Stomach smooth muscle (tissue), 2 donors: ENCODE data around the gene WRNIP1.
"Not testable (repeated sequence)": the region's sequence is repeated elsewhere in the genome, so short reads cannot be mapped to it uniquely, and the experiment has no call there.

ENCODE experiments used
- H3K27ac ChIP-seq: one replicate; pipeline ENCODE4 v1.7.0; 2013; ENCODE audit warnings: mild to moderate bottlenecking, low read length, inconsistent platforms
- H3K27me3 ChIP-seq, 2 donors: one replicate each; pipeline ENCODE4 v1.7.0; 2013; ENCODE audit warnings: low read length in 2 of 2; ENCODE audit not compliant: insufficient read depth in 2 of 2, control insufficient read depth in 1 of 2
- H3K36me3 ChIP-seq, 2 donors: one replicate each; pipeline ENCODE4 v1.7.0; 2013; ENCODE audit warnings: low read length in 2 of 2; ENCODE audit not compliant: control insufficient read depth in 2 of 2, insufficient read depth in 2 of 2
- H3K4me1 ChIP-seq: one replicate; pipeline ENCODE4 v1.7.0; 2013; ENCODE audit warnings: low read length; ENCODE audit not compliant: control insufficient read depth, insufficient read depth
- H3K4me3 ChIP-seq, 2 donors: one replicate each; pipeline ENCODE4 v1.7.0; 2013; ENCODE audit warnings: low read length in 2 of 2
- H3K9ac ChIP-seq, 2 donors: one replicate each; pipeline ENCODE4 v1.7.0; 2013; ENCODE audit warnings: low read length in 2 of 2, mild to moderate bottlenecking in 1 of 2
- H3K9me3 ChIP-seq, 2 donors: one replicate each; pipeline ENCODE4 v1.7.0; 2013; ENCODE audit warnings: low read length in 2 of 2; ENCODE audit not compliant: control insufficient read depth in 2 of 2
- donor health status: healthy.
- donor health status: Pancreatic carcinoma.

Gene WRNIP1

DNA sequence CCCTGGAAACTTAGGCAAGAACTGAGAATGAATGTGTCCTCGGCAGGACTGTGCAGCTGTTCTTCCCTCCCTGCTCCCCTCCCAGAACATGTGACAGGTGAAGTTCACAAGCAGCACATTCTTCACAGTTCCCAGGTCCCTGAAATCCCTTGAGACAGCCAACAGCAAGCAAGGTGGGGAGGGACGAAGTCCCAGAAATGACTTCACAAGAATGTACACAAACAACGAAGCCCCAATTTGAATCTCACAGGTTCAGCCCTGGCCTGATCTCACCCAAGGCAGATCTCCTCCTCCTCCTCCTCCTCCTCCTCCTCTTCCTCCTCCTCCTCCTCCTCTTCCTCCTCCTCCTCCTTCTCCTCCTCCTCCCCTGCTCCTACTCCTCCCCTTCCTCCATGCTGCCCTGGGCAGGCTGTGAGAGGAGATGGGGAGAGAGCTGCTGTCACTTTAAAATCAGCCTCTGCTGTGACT, 32.4 kb downstream of the WRNIP1 start:
- H3K27me3 ChIP-seq, result no peaks in the 10 kb centered on the region
- no peak overlapping the region for H3K4me3 ChIP-seq
- H3K27ac ChIP-seq, result no peak overlapping the region
- peaks cover 8% of the 10 kb centered on the region for H3K4me1 ChIP-seq
- no peak overlapping the region for H3K9ac ChIP-seq
- H3K36me3 ChIP-seq, result peaks cover 0 to 4% of the 10 kb centered on the region in 2 donors
- no peaks in the 10 kb centered on the region for H3K9me3 ChIP-seq

DNA sequence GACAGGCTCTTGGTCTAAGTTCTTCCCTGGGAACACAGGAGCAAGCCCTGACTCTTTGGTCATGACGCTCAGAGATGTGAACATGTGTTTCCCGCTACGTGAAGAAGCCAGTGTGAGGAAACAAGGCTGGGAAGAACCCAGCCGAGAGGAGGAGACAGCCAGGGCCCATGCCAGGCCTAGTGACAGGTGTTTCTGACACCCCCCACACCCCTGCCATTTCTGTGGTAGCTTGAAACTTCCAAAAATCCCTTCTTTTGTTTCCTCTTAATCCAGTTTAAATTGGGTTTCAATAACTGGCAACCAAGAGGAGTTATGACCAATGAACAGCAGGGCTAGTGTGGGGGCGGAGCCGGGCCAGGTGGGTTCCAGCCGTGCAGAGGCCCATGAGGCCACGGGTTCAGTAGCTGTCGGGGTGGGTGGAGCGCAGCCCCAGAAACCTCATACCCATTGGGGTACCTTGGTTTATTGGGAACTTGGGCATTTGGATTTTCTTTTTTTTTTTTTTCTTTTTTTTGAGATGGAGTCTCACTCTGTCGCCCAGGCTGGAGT, 33.5 kb downstream of the WRNIP1 start:
- Histone ChIP-seq H3K27me3 (no peaks in the 10 kb centered on the region), H3K4me1 (peaks cover 2% of the 10 kb centered on the region), H3K9ac (no peak overlapping the region), H3K27ac (no peak overlapping the region), H3K36me3 (peaks cover 0 to 4% of the 10 kb centered on the region in 2 donors), H3K4me3 (no peak overlapping the region), H3K9me3 (no peaks in the 10 kb centered on the region)

DNA sequence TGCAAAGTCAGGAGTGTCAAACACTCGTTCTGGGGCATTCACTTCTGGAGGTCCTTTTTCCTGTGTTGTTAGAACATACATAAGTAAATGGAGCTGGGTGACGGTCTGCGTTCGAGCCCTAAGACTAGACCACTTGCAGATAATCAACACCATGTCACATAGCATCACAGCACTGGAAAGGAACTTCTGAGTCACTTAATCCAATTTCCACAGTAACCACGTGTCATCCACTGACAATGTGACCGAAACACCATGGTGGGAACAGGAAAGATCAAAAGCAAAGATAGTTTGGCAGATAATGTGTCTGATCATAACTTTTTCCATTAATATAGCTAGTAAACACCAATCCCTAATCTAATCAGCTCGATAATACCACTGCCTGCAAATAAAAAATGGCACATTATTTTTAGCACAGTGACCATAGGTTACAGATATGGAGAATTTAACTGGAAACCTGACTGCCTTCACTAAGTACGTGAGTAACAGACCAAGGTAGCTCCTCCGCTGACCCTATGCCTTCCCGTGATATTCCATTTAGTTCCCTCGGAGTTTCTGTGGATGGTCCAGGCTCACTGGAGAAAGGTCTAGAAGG, 34.8 kb downstream of the WRNIP1 start:
- H3K9me3 ChIP-seq, result no peaks in the 10 kb centered on the region
- peaks cover 0 to 4% of the 10 kb centered on the region in 2 donors for H3K36me3 ChIP-seq
- H3K4me1 ChIP-seq, result peaks cover 4% of the 10 kb centered on the region
- no peaks in the 10 kb centered on the region for H3K27me3 ChIP-seq
- H3K27ac ChIP-seq, result no peak overlapping the region
- no peak overlapping the region for H3K4me3 ChIP-seq
- no peak overlapping the region for H3K9ac ChIP-seq

DNA sequence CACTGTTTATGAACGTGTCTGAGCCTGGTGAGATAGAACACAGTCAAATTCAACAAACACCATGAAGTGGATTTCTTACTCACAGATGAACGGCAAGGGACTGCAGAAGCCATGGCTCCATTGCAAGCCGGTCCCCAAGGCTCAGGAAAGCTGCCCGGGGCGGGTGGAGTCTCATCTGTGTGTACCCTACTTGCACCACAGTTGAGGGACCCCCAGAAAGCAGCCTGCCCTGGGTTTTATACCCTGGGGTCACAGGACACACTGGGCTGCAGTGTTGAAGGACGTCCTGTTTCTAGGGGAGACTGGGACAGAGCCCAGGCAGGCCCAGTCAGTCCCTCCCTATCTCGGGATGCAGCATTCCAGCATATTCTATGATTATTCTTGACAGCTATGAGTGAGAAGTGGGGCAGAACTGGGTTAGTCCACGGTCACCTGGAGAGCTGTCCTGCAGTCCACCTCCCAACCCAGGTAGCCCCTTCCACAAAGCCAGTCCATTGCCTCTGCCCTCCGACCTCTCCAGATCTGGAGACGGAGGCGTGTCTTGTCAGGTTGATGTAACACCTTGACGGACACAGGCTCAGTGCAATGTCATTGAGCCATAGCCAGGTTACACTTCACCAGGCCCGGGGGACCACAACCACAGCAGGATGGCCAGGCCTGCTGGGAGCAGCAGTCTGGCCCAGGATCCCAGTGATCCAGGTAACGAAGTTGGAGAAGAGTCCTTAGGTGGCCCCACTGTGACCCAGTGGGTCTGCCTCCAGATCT, 35.5 kb downstream of the WRNIP1 start:
- no peaks in the 10 kb centered on the region for H3K27me3 ChIP-seq
- no peaks in the 10 kb centered on the region for H3K9me3 ChIP-seq
- peaks cover 0 to 3% of the 10 kb centered on the region in 2 donors for H3K36me3 ChIP-seq
- H3K27ac ChIP-seq, result no peak overlapping the region
- H3K4me1 ChIP-seq, result peaks cover 4% of the 10 kb centered on the region
- H3K9ac ChIP-seq, result no peak overlapping the region
- H3K4me3 ChIP-seq, result no peak overlapping the region

DNA sequence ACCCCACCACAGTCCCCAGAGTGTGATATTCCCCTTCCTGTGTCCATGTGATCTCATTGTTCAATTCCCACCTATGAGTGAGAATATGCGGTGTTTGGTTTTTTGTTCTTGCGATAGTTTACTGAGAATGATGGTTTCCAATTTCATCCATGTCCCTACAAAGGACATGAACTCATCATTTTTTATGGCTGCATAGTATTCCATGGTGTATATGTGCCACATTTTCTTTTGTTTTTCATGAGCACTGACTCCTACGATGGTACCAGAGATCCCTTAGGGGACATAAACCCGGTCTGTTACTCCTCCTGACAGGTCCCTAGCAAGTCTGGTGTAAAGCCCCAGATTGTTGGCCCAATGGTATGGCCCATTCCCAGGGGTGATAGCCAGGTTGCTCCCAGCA, 36.5 kb downstream of the WRNIP1 start:
- not testable (repeated sequence) for H3K9me3 ChIP-seq, H3K27me3 ChIP-seq, H3K9ac ChIP-seq, H3K4me1 ChIP-seq, H3K27ac ChIP-seq, H3K36me3 ChIP-seq, H3K4me3 ChIP-seq

DNA sequence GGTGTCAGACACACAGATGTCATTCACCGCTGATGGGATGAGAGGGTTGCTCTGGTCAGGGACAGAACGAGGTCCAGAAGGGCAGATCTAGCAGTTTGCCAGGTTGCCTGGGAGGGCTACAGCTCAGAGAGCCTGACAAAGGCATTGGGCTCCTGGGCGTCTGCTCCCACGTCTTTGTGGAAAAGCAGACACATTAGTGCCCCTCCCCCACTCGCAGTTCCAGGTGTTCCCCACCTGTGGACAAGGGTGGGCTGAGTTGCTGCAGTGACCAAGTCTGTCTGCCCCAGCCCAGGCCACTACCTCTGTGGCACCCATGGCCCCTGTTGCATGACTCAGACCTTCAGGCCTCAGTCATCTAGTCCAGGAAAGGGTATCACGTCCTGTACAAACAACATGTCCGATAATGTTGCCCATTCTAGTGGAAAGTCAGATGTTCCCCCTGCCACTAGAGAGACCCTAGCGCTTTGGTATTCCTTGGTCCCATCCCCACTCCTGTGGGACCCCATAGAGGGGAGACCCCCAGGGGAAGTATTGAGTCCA, 37.4 kb downstream of the WRNIP1 start:
- no peaks in the 10 kb centered on the region for H3K9me3 ChIP-seq

DNA sequence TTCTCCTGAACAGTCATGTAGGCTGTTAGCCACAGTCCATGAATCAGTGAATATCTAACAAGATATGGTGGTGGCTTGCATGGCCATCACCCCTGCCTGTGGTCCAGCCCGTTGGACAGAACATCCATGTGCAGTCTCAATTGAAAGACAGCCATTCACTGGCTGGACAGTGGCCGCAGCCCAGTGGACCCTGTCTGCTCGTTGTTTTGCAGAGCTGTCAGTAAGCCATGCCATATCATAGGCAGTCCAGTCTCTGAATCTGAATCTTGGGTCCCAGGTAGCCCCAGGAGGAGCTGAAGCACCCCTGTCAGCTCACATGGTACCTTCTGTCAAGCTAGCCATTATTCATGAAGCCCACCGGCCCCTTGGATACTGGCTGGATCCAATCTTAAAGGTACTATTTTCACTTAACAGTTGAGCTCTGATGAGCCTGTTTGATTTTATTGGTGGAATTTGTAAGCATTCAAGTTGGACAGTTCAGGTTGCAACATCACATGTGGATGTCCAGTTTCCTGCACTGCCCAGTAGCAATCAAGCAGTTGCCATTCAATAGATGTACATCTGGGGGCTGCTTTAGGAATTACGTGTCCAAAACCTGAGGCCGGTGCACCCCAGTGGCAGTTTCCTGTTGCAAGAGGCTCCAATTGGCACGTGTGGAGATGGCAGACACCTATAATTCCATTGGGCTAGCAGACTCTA, 38.7 kb downstream of the WRNIP1 start:
- Histone ChIP-seq H3K4me1 (peaks cover 2% of the 10 kb centered on the region), H3K9ac (no peak overlapping the region), H3K27ac (no peak overlapping the region), H3K36me3 (no peaks in the 10 kb centered on the region), H3K9me3 (no peaks in the 10 kb centered on the region), H3K4me3 (no peak overlapping the region), H3K27me3 (no peaks in the 10 kb centered on the region)

More for the DNA sequence above, 37.4 kb downstream of the WRNIP1 start:
- Histone ChIP-seq H3K27ac (no peak overlapping the region), H3K4me1 (peaks cover 4% of the 10 kb centered on the region), H3K36me3 (no peaks in the 10 kb centered on the region), H3K9ac (no peak overlapping the region), H3K4me3 (no peak overlapping the region), H3K27me3 (no peaks in the 10 kb centered on the region)

DNA sequence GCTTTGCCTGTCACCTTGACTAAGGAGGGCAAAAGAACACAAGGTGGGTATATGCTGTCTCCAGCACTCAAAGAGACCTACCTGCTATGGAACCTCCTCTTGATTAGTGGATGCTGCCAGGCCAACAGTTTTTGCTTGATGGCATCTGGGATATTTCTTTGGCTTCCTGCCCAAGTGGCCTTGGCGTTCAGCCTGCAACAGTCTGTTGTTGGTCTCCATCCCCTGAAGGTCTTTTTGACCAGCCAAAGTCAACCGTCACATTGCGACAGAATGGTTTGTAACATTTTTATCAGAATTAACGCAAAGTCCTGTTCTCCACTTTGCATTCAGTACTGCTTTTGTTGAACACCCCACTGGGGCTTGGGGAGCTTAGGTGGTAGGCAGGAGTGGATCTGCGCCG, 39.3 kb downstream of the WRNIP1 start:
- H3K27ac ChIP-seq, result no peak overlapping the region
- H3K4me3 ChIP-seq, result no peak overlapping the region
- no peaks in the 10 kb centered on the region for H3K9me3 ChIP-seq
- H3K9ac ChIP-seq, result no peak overlapping the region
- H3K27me3 ChIP-seq, result no peaks in the 10 kb centered on the region
- no peaks in the 10 kb centered on the region for H3K36me3 ChIP-seq
- H3K4me1 ChIP-seq, result peaks cover 2% of the 10 kb centered on the region

DNA sequence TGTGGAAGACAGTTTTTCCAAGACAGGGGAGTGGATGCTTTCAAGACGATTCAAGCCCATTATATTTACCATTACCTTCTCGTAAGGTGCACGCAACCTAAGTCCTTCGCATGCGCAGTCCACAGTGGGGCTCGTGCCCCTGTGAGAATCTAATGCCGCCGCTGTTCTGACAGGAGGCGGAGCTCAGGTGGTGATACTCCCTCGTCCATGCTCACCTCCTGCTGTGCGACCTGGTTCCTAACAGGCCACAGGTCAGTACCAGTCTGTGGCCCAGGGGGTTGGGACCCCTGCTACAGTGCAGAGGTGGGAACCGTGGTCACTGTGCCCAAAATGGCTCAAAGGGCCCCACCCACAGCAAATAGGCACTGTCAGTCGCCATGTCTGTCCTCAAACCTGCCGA, 39.8 kb downstream of the WRNIP1 start:
- Histone ChIP-seq H3K4me1 (peaks cover 2% of the 10 kb centered on the region), H3K27ac (no peak overlapping the region), H3K36me3 (no peaks in the 10 kb centered on the region), H3K4me3 (no peak overlapping the region), H3K9me3 (no peaks in the 10 kb centered on the region), H3K27me3 (no peaks in the 10 kb centered on the region), H3K9ac (no peak overlapping the region)

DNA sequence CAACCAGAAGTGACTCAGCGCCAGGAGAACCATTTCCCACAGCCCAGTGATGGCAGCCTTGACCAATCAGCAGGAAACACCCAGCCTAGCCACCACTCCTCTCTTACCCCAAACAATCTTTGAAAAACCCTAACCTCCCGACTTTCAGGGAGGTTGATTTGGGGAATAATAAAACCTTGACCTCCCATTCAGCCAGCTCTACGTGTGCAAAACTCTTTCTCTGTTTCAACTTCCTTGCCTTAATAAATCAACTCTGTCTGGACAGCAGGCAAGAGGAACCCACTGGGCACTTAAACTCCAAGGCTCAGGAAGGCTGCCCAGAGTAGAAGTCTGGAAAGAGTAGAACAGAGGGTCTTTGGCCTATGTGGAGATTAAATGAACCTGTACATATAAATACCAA, 41.5 kb downstream of the WRNIP1 start:
- no peak overlapping the region for H3K4me3 ChIP-seq
- H3K9me3 ChIP-seq, result no peaks in the 10 kb centered on the region
- H3K27me3 ChIP-seq, result no peaks in the 10 kb centered on the region
- no peak overlapping the region for H3K9ac ChIP-seq
- peaks cover 2% of the 10 kb centered on the region for H3K4me1 ChIP-seq
- no peak overlapping the region for H3K27ac ChIP-seq
- H3K36me3 ChIP-seq, result no peaks in the 10 kb centered on the region
